GM19395 (cell line): ENCODE results near the gene BANF2.
"Not testable (repeated sequence)": the region's sequence is repeated elsewhere in the genome, so short reads cannot be mapped to it uniquely, and the experiment has no call there.

Source experiments
- ATAC-seq: cut with Tn5 transposase; IDR thresholded peaks from one replicate; pipeline ENCODE4 v1.9.1; 2021; ENCODE audit warnings: mild to moderate bottlenecking, moderate library complexity; ENCODE audit not compliant: unreplicated experiment

The BANF2 gene

GRCh38 chr20:17761604-17762003, 61.8 kb downstream of the BANF2 start:
- ATAC-seq: no peak

- ATAC-seq: no peak
These were observed 62.6 kb downstream of the BANF2 start for GRCh38 chr20:17762243-17762872.

DNA sequence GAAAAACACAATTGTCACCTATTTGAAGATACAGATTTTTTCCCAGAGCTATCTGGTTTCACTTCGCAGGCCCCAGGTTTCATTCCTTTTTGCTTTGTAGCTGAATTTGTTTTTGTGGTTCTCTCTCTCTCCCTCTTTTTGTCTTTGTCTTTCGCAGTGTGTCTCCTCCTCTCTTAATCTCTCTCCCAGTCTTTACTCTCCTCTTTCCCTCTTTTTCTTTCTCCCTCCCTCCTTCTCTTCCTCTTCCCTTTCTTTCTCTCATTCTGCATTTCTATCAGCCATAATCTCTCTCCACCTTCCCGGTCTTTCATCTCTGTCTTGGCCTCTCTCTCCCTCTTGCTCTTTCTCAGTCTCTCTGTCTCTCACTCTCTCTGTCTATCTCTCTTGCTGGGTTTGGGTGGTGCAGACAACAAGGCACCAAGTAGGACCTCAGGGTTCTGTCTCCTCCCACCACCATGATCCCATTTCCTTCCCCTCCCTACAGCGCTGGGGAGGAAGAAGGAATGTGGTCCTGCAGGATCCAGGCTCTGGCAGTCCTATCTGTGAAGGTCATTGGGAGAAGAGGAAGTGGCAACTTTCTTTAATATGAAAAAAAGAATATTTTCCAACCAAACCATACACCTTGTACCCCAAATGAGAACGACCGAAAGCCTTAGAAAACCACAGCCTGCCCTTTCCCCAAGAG, 63.2 kb downstream of the BANF2 start:
- ATAC-seq: no peak

DNA sequence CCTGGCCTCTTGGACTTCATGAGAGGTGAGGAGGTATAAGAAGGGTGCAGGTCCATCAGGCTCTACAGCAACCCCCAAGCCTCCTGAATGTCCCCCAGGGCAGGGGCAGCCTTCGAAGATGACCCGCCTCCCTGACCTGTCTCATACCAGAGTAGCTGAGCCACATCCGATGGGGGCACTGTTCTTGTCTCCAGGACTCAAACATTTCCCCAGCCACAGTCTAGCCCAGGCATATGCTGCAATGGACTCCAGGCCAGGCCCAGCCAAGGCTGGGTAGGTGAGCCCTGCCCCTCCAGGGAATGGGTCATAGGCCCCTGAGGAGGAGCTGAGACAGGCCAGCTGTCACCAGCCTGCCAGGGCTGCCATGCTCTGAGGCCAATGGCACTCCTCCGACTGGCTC, 65.3 kb downstream of the BANF2 start:
- ATAC-seq: no peak

GRCh38 chr20:17765584-17765983, 65.8 kb downstream of the BANF2 start:
- ATAC-seq: no peak

- ATAC-seq: no peak
These were observed 66.5 kb downstream of the BANF2 start for GRCh38 chr20:17766226-17766625.

GRCh38 chr20:17767624-17768023, 67.9 kb downstream of the BANF2 start:
- no peak for ATAC-seq

DNA sequence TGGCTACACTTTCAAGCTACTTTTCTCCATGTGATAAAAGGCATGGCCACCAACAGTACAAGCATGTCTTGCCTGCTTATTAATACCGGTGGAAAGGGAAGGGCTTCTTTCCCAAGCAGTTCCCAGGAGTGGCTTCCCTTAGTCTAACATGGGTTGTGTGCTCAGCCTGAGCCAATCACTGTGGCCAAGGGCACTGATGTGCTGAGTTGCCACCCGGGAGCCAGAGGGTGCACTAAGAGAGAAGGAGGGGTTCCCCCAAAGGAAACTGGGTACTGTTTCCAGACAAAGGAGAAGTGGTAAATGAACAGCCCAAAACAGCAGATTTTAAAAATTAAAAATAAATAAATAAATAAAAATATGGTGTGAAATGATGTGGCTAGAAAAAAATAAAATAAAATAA, 68.5 kb downstream of the BANF2 start:
- no peak for ATAC-seq

- ATAC-seq: not testable (repeated sequence)
These were observed 70.0 kb downstream of the BANF2 start for GRCh38 chr20:17769716-17770115.

DNA sequence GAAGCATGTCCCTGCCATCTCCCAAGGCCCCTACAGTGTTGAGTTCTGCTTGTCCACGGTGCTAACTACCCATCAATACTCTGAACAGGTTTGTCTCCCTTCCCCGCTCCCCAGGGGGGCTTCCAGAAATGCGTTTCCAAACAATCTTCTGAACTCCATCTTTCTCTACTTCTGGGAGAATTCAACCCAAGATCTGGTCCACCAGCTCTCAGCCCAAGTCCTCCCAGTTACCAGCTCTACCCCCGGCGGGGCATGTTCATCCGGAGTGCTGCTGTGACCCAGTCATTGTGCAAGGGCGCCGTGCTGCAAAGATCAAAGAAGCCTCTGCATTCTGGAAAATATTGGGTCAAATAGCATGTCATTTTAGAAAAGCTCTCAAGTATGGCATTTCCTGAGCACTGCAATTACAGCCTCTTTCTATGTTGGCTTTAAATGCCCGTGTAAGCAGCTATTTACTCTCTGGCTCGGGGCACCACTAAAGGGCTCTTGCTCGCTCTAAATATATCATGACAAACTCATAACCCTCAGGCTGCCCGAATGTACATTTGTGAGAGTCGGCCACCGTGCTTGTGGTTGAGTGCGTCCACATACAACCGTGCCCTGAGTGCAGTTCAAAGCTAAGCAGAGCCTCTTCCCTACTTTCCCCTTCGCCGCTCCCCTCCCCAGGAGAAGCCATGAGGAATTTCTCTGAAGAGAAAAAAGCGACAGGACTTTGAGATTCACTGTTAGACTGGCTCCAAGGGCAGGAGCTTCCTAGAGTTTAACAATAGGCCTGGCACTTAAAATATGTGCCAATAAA, 71.6 kb downstream of the BANF2 start:
- ATAC-seq: no peak

- ATAC-seq: no peak
These were observed 72.2 kb downstream of the BANF2 start for GRCh38 chr20:17772005-17772343.

GRCh38 chr20:17773619-17774018, 73.9 kb downstream of the BANF2 start:
- no peak for ATAC-seq

DNA sequence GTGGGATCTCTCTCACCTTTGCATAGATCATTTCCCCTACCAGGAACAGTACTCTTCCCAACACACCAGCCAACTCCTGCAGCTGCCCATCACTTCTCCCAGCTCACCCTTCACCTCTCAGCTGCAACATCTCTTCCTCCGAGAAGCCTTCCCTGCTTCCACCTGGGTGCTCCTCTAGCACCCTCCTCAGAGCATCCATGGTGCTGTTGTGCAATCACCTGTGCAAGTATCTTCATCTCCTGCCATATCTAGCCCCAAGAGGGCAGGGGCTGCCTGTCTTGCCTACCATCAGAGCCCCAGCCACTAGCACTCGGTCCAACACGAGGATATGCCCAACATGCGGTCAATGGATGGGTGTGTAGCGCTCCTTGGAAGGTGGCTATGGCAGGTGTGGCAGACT, 75.8 kb downstream of the BANF2 start:
- ATAC-seq: no peak

- ATAC-seq: no peak
These were observed 76.8 kb downstream of the BANF2 start for GRCh38 chr20:17776551-17776950.

DNA sequence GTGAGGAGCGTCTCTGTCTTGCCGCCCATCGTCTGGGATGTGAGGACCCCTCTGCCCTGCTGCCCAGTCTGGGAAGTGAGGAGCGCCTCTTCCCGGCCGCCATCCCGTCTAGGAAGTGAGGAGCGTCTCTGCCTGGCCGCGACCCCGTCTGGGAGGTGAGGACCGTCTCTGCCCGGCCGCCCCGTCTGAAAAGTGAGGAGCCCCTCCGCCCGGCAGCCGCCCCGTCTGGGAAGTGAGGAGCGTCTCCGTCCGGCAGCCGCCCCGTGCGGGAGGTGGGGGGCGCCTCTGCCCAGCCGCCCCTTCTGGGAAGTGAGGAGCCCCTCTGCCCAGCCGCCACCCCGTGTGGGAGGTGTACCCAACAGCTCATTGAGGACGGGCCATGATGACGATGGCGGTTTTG, 79.2 kb downstream of the BANF2 start:
- ATAC-seq: not testable (repeated sequence)

DNA sequence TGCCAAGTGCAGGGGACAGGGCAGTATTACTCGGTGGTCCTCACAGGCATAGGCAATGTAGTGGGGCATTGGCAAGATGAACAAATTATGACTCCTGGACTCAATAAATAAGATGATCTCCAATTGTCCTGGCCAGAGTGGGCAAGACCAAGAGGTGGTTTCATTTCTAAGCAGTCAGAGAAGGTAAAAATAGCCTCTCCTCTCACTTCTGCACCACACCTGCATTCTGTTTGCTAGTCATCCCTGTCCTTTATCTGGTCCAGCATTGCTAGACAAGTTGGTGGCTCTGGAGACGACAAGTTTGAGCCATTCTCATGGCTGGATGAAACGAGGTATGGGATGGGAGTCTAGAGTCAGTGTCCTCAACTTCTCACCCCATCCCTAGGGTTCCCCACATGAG, 83.0 kb downstream of the BANF2 start:
- peak; percentile 85 for ATAC-seq

DNA sequence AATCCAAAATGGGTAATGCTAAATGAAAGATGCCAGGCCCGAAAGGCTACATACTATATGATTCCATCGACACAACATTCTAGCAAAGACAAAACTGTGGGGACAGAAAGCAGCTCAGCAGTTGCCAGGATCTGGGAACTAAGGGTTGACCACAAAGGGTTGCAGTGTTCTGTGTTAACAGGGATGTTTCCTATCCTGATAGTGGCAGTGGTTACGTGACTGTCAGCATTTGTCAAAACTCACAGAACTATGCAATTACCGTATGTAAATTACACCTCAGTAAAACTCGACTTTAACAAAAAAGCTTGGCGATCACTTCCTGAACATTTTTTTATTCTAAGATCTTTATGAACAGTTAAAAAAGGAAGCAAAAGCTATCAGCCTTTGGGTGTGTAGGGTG, 83.9 kb downstream of the BANF2 start:
- no peak for ATAC-seq

- no peak for ATAC-seq
These were observed 85.2 kb downstream of the BANF2 start for GRCh38 chr20:17785007-17785406.
